HCT116 (cell line): Measurements from ENCODE around the gene OPTN. TPM values are rescaled to one million over a fixed set of nuclear protein-coding genes. Genes with fewer than 3 reads are reported as not detected.

ENCODE experiments used
- ATAC-seq: fragments of 200-7000 bp; cut with Tn5 transposase; 2 replicates; pipeline ENCODE4 v1.9.1; 2020; ENCODE audit warnings: mild to moderate bottlenecking, moderate library complexity
- Bru-seq: library from RNA; stranded (reverse); fragments of 400-500 nt; gene quantifications from one replicate; lab custom pipeline; 2021; lab: Mats Ljungman, UMichigan
- BruChase-seq, 2 experiments: library from RNA; stranded (reverse); fragments of 400-500 nt; gene quantifications; one replicate each; lab custom pipeline; 2021; lab: Mats Ljungman, UMichigan
- BruUV-seq: library from RNA; stranded (reverse); fragments of 400-500 nt; replicated peaks from 2 replicates; lab custom pipeline; 2021; lab: Mats Ljungman, UMichigan
- CTCF ChIA-PET: fragments of 300-600 bp; sonication (Branson Sonifier 250); formaldehyde crosslinking; loops from one replicate; lab custom pipeline; 2021; ENCODE audit warnings: antibody characterized with exemption; lab: Charles Lee
- POLR2A ChIA-PET: fragments of 300-600, 350-600 bp; sonication (Branson Sonifier 250); formaldehyde crosslinking; loops from one replicate; lab custom pipeline; 2021; ENCODE audit warnings: antibody characterized with exemption; lab: Charles Lee
- RAD21 ChIA-PET, 2 experiments: fragments of 300-600 bp; sonication (Branson Sonifier 250); formaldehyde crosslinking; loops; one replicate each; lab custom pipeline; 2023; ENCODE audit warnings: low total read pairs in 2 of 2; ENCODE audit not compliant: uncharacterized antibody in 2 of 2, unreplicated experiment in 2 of 2, low non-redundant PET in 1 of 2; lab: Charles Lee
- DNase-seq: peaks from one replicate; pipeline ENCODE4 v3.0.0-alpha.2; 2010; ENCODE audit warnings: low read depth, low spot score
- H2AFZ ChIP-seq: fragments of 200-600 bp; shearing (Covaris generic), sonication (generic); 2 replicates; pipeline ENCODE4 v1.6.1; 2017; ENCODE audit warnings: low read depth, mixed run types, mixed read lengths, antibody characterized with exemption, low read length; ENCODE audit not compliant: poor library complexity, severe bottlenecking
- H3K27ac ChIP-seq: 2 replicates; pipeline ENCODE4 v1.5.1; 2012; ENCODE audit warnings: low read depth, low read length
- H3K27me3 ChIP-seq: fragments of 200-600 bp; sonication (generic); 2 replicates; pipeline ENCODE4 v1.6.1; 2016; ENCODE audit warnings: mixed run types, low read length, mixed read lengths; ENCODE audit not compliant: insufficient read depth
- H3K36me3 ChIP-seq, 2 experiments: fragments of 200-500 bp in 1 of 2; fragments of 200-600 bp in 1 of 2; sonication (Bioruptor generic) in 1 of 2; sonication (generic) in 1 of 2; 2 replicates each; pipeline versions ENCODE4 v1.5.1 to v1.6.1; 2014 to 2016; ENCODE audit warnings: low read length in 2 of 2, inconsistent platforms in 1 of 2, mixed read lengths in 1 of 2, mixed run types in 1 of 2; ENCODE audit not compliant: insufficient read depth in 2 of 2, control insufficient read depth in 1 of 2
- H3K4me1 ChIP-seq, 2 experiments: fragments of 200-600 bp in 1 of 2; sonication (generic) in 1 of 2; 2 replicates each; pipeline versions ENCODE4 v1.5.1 to v1.6.1; 2012 to 2017; ENCODE audit warnings: low read length in 2 of 2, inconsistent platforms in 1 of 2, mild to moderate bottlenecking in 1 of 2, mixed read lengths in 1 of 2, mixed run types in 1 of 2, moderate library complexity in 1 of 2; ENCODE audit not compliant: insufficient read depth in 2 of 2, control insufficient read depth in 1 of 2
- H3K4me2 ChIP-seq: fragments of 200-600 bp; sonication (generic); 2 replicates; pipeline ENCODE4 v1.6.1; 2017; ENCODE audit warnings: mixed run types, low read length, mixed read lengths
- H3K4me3 ChIP-seq, 2 experiments: fragments of 200-600 bp in 1 of 2; sonication (generic) in 1 of 2; replicated peaks in 1 of 2; 2 replicates each; pipeline ENCODE4 v1.5.1; 2011 to 2016; ENCODE audit warnings: low read length in 2 of 2, control low read depth in 1 of 2, low read depth in 1 of 2, mild to moderate bottlenecking in 1 of 2, mixed read lengths in 1 of 2, mixed run types in 1 of 2
- H3K79me2 ChIP-seq: fragments of 200-600 bp; sonication (generic); 2 replicates; pipeline ENCODE4 v1.6.1; 2017; ENCODE audit warnings: mild to moderate bottlenecking, mixed run types, low read length, moderate library complexity, mixed read lengths; ENCODE audit not compliant: insufficient read depth
- H3K9ac ChIP-seq: fragments of 200-600 bp; sonication (generic); 2 replicates; pipeline ENCODE4 v1.6.1; 2016; ENCODE audit warnings: low read length, mixed read lengths
- H3K9me2 ChIP-seq: fragments of 200-600 bp; sonication (generic), shearing (Covaris generic); 2 replicates; pipeline ENCODE4 v1.6.1; 2017; ENCODE audit warnings: mixed run types, mild to moderate bottlenecking, moderate library complexity; ENCODE audit not compliant: insufficient read depth
- H3K9me3 ChIP-seq, 2 experiments: fragments of 200-500 bp in 1 of 2; fragments of 200-600 bp in 1 of 2; sonication (Bioruptor generic) in 1 of 2; sonication (generic) in 1 of 2; 2 replicates each; pipeline ENCODE4 v1.6.1; 2014 to 2017; ENCODE audit warnings: low read length in 2 of 2, mixed read lengths in 2 of 2, inconsistent platforms in 1 of 2, low read depth in 1 of 2, mild to moderate bottlenecking in 1 of 2, mixed run types in 1 of 2, moderate library complexity in 1 of 2; ENCODE audit not compliant: control insufficient read depth in 1 of 2, insufficient read depth in 1 of 2
- H4K20me1 ChIP-seq: fragments of 200-600 bp; sonication (generic), shearing (Covaris generic); 2 replicates; pipeline ENCODE4 v1.6.1; 2017; ENCODE audit warnings: mixed run types, mild to moderate bottlenecking, moderate library complexity; ENCODE audit not compliant: insufficient read depth
- ATF3 ChIP-seq: IDR thresholded peaks from 2 replicates; pipeline ENCODE4 v1.6.1; 2012
- CBX3 ChIP-seq: IDR thresholded peaks from 2 replicates; pipeline ENCODE4 v1.6.1; 2012; ENCODE audit warnings: low read depth
- CEBPB ChIP-seq: IDR thresholded peaks from 2 replicates; pipeline ENCODE4 v1.6.1; 2012; ENCODE audit warnings: low read depth
- CTCF ChIP-seq, 3 experiments: fragments of 200-600 bp in 1 of 3; sonication (generic) in 1 of 3; IDR thresholded peaks in 2 of 3; conservative IDR thresholded peaks in 1 of 3; 2 replicates each; pipeline ENCODE4 v1.5.1; 2012 to 2017; ENCODE audit warnings: low read depth in 2 of 3, low read length in 2 of 3, antibody characterized with exemption in 1 of 3, borderline replicate concordance in 1 of 3, control low read depth in 1 of 3, mild to moderate bottlenecking in 1 of 3, mixed read lengths in 1 of 3, mixed run types in 1 of 3, moderate library complexity in 1 of 3; ENCODE audit not compliant: insufficient read depth in 1 of 3
- EZH2 ChIP-seq: fragments of 200-600 bp; sonication (generic); IDR thresholded peaks from 2 replicates; pipeline ENCODE4 v1.6.1; 2017; ENCODE audit warnings: antibody characterized with exemption, mixed run types
- FOSL1 ChIP-seq: IDR thresholded peaks from 2 replicates; pipeline ENCODE4 v1.6.1; 2012; ENCODE audit warnings: low read depth
- POLR2A ChIP-seq: IDR thresholded peaks from 2 replicates; pipeline ENCODE4 v1.7.0; 2011; ENCODE audit warnings: borderline replicate concordance; ENCODE audit not compliant: insufficient read depth, insufficient read length; ENCODE audit errors: extremely low read depth
- POLR2AphosphoS5 ChIP-seq: IDR thresholded peaks from 2 replicates; pipeline ENCODE4 v1.6.1; 2011; ENCODE audit warnings: mild to moderate bottlenecking, low read depth, low read length, moderate library complexity
- REST ChIP-seq: IDR thresholded peaks from 2 replicates; pipeline ENCODE4 v1.6.1; 2012; ENCODE audit warnings: low read depth
- SIN3A ChIP-seq: IDR thresholded peaks from 2 replicates; pipeline ENCODE4 v1.6.1; 2012; ENCODE audit warnings: low read depth
- SP1 ChIP-seq: IDR thresholded peaks from 2 replicates; pipeline ENCODE4 v1.6.1; 2012; ENCODE audit warnings: low read depth
- SRF ChIP-seq: IDR thresholded peaks from 2 replicates; pipeline ENCODE4 v1.6.1; 2012; ENCODE audit warnings: low read depth
- YY1 ChIP-seq: IDR thresholded peaks from 2 replicates; pipeline ENCODE4 v1.6.1; 2011; ENCODE audit warnings: low read length, low read depth, moderate library complexity, mild to moderate bottlenecking; ENCODE audit not compliant: insufficient replicate concordance; ENCODE audit errors: extremely low read depth
- ZBTB33 ChIP-seq: IDR thresholded peaks from 2 replicates; pipeline ENCODE4 v1.6.1; 2011; ENCODE audit warnings: mild to moderate bottlenecking, low read length, moderate library complexity; ENCODE audit not compliant: insufficient replicate concordance; ENCODE audit errors: extremely low read depth
- ZFX ChIP-seq: fragments of 450-650 bp; IDR thresholded peaks from 2 replicates; pipeline ENCODE4 v1.6.1; 2017
- ZNF274 ChIP-seq: fragments of 200-500 bp; sonication (Bioruptor generic); IDR thresholded peaks from 2 replicates; pipeline ENCODE4 v1.6.1; 2014; ENCODE audit warnings: mild to moderate bottlenecking, low read depth, low read length, inconsistent platforms
- intact Hi-C: fragments of 100-400 bp; cut with micrococcal nuclease; formaldehyde crosslinking; loops from 2 replicates; pipeline ENCODE4 v1.10.0; 2022
- long read RNA-seq: library from polyadenylated mRNA; unstranded; transcript quantifications from one replicate; pipeline ENCODE4 v2.0.0, GENCODE V29; 2021; ENCODE audit not compliant: unreplicated experiment
- polyA plus RNA-seq: library from polyadenylated mRNA; unstranded; fragments of >200 nt; gene quantifications from 2 replicates; pipeline ENCODE4 v1.2.1, GENCODE V29; 2012; ENCODE audit warnings: missing spikeins
- total RNA-seq: library from RNA; stranded (reverse); gene quantifications from one replicate; pipeline ENCODE4 v1.2.1, GENCODE V29; 2021; ENCODE audit not compliant: unreplicated experiment

Gene OPTN
- total RNA-seq = 17.0 TPM
- polyA plus RNA-seq = 29.3 and 35.5 TPM in 2 replicates
- percentile 57 among the genes with signal in this experiment for Bru-seq, nascent RNA
- percentile 65 among the genes with signal in this experiment for BruChase-seq, experiment 1, labeled RNA remaining after a 6-hour chase
- BruChase-seq, experiment 2, labeled RNA remaining after a 2-hour chase = percentile 56 among the genes with signal in this experiment
- long read RNA-seq, transcript OPTN-205 (14 exons, 3,321 nt) = major isoform, 20 of 53 reads
- long read RNA-seq, transcript OPTN-202 (15 exons, 3,400 nt) = minor isoform, 5 of 53 reads
- long read RNA-seq, partial matches to known transcripts = 9 of 53 reads
- long read RNA-seq, other reads (novel, unspliced or antisense) = 19 of 53 reads

GRCh38 chr10:13099666-13100348 is at the start of gene OPTN:
OPTN (plus strand) TSS chr10:13100163; CDS start chr10:13109123, 8,960 bp downstream.
- peak within 1 kb of the TSS; percentile 94 for H2AFZ ChIP-seq
- DNase-seq (peak; percentile 64), ATAC-seq (peak; percentile 81)
- POLR2A ChIA-PET = interaction anchor here (0.6 to 0.7 kb wide), 3 partner anchors 203 to 382 kb away, joined by 3 to 4 read pairs (median 3); no protein-coding TSS in a partner anchor
- peaks cover 9 to 28% of the 10 kb centered on the region in 2 experiments; a peak in 3 of 4 replicates for H3K4me1 ChIP-seq
- no peaks in the 10 kb centered on the region for H3K27me3 ChIP-seq
- H4K20me1 ChIP-seq = no peaks in the 10 kb centered on the region
- H3K79me2 ChIP-seq = no peaks in the 10 kb centered on the region
- H3K4me3 ChIP-seq = peak within 1 kb of the TSS; percentile 62 to 75
- no TSS peak for BruUV-seq
- no peaks in the 10 kb centered on the region for H3K9me3 ChIP-seq
- H3K27ac ChIP-seq = peak within 1 kb of the TSS; percentile 60
- H3K9ac ChIP-seq = peak within 1 kb of the TSS; percentile 72
- CTCF ChIA-PET = interaction anchor here (0.7 to 1.8 kb wide), 16 partner anchors 12 to 1113 kb away, joined by 3 to 9 read pairs (median 4); no protein-coding TSS in a partner anchor
- no peaks in the 10 kb centered on the region for H3K36me3 ChIP-seq
- H3K9me2 ChIP-seq = no peaks in the 10 kb centered on the region
- RAD21 ChIA-PET = interaction anchor here in 1 of 2 experiments (1.4 kb wide), 1 partner anchor 17 kb away, joined by 7 read pairs; no protein-coding TSS in a partner anchor
- intact Hi-C loops = loop anchor here (1.0 to 2.0 kb wide), 2 partner anchors 61 to 203 kb away; partner anchors contain the start of gene MCM10
- peak within 1 kb of the TSS; percentile 87 for H3K4me2 ChIP-seq
- TF ChIP-seq ZFX (peak; percentile 30; the same call in 1 of the 2 replicates), ATF3 (no peak), SRF (no peak), FOSL1 (no peak), CTCF (IDR thresholded peaks at IDR 0.05 in 2 of 3, conservative IDR thresholded peaks at IDR 0.05 in 1 of 3; ENCODE audit: borderline replicate concordance in 1 of 3, insufficient read depth in 1 of 3, low read depth in 2 of 3, low read length in 2 of 3) (peak; percentile 56 to 84 (median 71); a peak in 5 of 6 replicates), SIN3A (no peak), SP1 (peak; percentile 35; the same call in 1 of the 2 replicates), CEBPB (no peak), REST (no peak), YY1 (no peak), CBX3 (no peak), ZNF274 (no peak), EZH2 (no peak), POLR2AphosphoS5 (peak; percentile 59), POLR2A (no peak), ZBTB33 (no peak)
